HG03045 (cell line): ENCODE data around the gene LLCFC1.

Source experiments
- ATAC-seq: cut with Tn5 transposase; IDR thresholded peaks from one replicate; pipeline ENCODE4 v1.9.1; 2021; ENCODE audit warnings: mild to moderate bottlenecking, moderate library complexity; ENCODE audit not compliant: unreplicated experiment

The LLCFC1 gene

DNA sequence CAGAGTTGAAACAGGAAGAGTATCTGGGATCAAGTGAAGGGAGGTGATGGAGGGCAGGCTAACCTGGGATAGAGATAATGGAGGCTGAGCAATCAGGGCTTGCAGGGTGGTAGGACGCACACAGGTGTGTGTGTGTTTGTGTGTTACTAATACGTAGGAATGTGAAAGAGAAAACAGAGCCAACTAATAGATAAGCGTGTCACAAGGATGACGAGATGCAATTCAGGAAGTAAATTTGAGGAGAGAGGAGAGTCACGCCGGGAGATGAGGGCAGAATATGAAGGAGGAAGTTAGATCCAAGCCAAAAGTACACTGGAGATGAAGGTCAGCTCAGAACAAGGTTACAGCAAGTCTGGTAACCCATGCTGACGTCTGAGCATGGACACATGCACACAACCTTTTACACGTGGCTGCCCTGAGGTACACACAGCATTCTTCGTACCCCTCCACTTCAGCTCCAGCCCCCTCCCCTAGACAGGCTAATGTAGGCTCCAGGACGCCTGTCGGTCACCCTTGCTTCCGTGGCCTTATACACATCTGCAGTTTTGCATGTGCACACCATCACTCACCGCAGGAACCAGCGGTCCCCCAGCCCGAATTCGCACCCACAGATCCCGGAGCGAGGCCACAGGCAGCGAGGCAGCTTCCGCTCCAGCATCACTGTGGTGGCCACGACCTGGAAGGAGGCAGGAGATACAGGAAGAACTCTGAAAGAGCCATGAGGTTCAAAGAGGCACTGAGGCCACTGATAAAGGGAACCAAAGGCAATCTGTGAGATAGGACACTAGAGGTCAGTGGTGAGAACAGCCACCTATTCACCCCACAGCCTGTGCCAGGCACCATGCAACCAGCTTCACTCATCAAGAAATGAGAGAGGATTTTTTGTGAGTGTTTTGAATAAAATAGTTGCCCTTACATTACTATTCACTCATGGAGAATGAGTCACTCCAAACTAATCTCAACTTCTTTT lies 30.1 kb upstream of the LLCFC1 start:
- ATAC-seq, result no peak

DNA sequence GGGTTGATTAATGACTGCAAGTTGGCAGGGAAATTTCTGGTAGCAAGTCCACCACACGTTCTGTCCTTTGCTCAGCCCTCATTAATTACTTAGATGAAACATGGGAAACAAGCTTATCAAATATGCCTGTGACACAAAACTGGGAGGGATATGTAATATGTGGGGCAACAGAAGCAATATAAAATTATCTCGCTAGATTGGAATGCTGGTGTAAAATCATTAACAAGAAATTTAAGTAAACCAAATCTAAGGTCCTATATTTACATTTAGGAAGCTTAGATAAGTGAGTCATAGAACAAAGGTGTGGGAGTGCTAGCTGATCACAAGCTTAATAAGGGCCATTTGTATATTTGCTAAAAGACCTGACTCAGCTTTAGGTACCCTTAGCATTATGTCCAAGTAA lies 29.3 kb upstream of the LLCFC1 start:
- ATAC-seq, result no peak

DNA sequence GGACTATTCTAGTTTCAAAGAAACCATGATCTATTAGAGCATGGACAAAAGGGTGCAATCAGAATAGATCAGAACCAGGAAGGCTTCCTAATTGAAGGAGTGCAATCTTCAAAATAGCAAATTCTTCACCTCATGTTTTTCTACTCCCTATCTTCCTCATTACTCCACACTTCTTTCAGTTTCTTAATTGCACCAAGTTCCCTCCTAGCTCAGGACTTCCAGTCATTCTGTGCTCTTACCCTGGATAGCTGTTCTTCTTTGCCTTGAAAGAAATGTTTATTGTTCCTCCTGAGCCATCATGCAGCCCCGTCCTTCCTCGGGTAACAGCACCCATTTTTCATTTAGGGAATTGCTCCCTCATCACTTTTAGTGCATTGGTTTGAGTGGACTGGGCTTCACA lies 28.8 kb upstream of the LLCFC1 start:
- no peak for ATAC-seq

DNA sequence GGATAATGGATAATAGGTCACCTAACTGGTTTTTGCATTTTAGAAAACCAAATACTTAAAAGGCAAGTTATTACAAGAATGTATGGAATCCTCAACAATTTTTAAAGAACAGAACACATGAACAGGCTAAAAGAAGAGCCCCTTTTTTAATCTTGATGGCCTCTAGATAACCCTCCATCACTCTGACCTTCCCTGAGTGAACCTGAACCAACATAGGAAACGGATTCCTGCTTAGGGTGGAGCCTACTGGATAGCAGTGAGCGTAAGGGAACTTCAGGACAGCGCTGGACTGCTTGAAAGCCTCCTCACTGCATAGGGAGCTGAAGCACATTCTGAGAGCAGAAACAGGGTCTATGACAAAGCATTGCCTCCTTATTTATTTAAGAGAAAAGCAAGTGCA lies 26.2 kb upstream of the LLCFC1 start:
- ATAC-seq, result no peak

DNA sequence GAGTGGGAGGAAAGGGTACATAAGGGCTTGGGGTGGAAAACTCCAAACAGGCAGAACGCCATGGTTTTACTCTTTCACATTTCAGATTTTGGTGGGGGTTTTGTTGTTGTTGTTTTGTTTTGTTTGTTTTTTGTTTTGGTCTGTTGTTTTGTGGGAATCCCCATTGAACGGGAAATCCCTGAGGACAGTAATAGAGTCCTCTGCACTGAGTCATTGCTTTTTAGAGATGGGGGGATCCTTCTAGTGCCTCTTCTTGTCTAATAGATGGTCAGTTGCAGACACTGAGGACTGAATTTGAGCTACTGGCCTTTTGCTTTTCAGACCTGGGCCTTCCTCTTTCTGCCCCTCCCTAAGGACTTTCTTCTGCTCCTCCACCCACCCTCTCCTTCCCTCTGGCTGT lies 25.7 kb upstream of the LLCFC1 start:
- ATAC-seq, result no peak

DNA sequence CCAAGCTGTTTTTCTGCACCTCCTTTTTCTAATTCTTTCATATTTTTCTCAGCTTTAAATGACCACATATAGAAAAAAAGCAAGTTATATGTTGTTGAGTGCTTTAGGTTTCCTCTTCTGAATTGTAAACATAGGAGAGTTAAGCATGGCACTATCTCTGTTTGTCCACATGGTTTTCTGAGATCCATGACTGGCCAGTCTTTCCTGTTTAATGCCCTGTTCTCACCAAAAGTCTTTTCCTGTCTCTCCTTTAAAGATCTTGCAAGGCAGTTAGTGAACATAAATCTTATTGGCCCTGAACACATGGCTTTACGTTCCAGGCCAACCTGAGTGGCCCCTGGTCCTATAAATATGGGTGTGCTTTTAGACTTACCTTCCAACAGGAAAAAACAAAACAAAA lies 25.2 kb upstream of the LLCFC1 start:
- no peak for ATAC-seq

DNA sequence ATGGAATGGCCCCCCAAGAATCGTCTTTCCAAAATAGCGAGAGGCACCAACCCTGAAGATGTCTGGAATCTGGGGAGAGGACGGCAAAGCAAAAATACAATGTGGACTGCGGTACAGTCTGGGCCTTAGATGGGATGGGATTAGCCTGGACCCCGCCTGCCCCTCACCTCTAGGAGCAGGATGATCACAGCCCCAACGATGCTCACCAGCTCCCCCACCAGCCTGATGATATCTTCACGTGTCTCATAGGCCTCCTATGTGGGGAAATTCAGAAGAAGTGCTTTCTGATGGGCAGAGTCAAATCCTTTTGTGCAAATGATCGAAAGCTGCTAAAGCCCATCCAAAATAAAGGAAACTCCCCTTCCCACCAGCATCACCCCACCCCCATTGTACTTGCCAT lies 24.0 kb upstream of the LLCFC1 start:
- no peak for ATAC-seq

DNA sequence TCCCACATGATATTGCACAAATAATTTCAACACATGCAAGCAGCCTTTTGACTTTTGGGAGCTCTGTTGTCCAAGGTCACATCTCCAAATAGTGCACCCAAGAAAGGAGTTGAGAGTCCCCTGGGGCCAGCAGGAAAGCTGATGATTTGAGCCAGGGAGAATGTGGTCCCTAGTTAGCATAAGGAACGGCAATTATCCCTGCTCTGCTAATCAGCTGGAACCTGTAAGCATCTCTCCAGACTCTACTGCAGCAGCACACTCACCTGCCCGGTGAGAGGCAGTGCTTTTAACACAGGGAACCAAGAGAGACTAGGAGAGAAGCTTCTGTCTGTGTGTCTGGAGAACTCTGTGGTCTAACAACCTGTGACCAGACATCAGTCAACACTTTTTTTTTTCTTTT lies 22.8 kb upstream of the LLCFC1 start:
- ATAC-seq, result no peak

DNA sequence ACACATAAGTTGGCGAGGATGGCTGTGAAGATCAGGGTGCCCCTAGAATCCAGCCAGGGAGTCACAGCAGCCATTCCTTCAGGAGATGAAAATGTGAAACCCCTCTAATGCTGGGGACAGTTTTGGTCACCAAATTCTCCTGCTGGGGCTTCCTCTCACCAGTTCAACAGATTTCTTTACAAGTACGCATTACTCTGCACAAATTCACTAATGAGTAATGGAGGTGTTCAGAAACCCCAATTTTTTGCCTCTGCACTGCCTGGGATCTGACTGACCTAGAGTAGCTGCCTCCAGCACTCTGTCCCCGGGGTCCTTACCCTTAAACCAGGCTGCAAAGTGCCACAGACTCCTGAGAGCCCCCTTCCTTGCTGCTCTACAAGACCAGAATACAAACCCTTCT lies 21.8 kb upstream of the LLCFC1 start:
- ATAC-seq, result no peak

DNA sequence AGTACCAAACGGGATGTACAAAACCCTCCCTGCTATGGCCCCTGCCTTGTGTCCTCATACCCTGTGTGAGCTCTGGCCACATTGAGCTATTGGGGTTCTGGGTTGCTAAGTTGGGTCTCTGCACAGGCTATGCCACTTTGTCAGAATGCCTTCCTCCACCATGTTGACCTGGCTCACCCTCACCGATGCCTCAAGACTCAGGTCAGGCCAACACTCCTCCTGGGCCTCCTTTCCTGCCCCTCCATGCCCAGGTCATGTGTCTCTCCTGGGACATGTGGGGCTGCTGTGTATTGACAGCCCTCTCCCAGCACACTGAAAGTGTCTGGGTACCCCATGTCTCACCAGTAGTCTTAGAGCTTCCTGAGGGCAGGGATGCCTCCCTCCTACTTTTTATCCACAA lies 20.4 kb upstream of the LLCFC1 start:
- no peak for ATAC-seq

DNA sequence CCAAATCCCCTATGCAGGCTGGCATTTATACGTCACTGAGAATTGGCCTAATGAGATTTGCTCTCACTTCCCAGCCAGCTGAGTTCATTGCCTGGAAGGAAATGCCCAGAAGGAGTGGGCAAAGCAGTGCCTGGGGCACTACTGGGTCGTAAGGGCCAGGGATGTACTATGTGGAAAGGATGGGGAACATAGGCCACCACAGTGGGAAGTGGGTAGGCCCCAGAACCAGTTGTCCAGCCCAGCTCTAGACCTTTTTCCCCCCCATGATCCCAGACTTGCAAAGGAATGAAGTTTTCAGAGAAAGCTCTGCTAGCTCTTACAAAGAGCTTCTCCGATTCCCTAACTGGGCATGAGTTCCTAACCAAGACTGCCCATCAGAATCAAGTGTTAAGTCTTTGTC lies 19.6 kb upstream of the LLCFC1 start:
- no peak for ATAC-seq

DNA sequence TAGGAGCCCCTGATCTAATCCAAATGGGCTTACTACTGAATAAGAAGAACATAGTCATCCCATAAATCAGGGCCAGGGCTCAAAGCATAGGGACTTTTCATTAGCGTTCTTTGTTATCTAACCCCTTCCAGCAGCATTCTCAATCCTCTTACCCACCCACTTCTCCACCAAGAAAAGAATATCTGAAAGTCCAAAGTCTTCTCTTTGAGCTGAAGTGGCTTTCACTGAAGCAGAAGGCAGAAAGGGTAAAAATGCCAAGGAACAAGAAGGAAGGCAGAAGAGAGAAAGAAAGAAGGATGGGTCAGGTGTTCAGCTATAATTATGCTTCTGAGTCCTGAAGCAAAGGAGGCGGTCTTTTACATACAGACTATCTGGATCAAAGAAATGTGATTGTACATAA lies 15.9 kb upstream of the LLCFC1 start:
- ATAC-seq, result no peak

DNA sequence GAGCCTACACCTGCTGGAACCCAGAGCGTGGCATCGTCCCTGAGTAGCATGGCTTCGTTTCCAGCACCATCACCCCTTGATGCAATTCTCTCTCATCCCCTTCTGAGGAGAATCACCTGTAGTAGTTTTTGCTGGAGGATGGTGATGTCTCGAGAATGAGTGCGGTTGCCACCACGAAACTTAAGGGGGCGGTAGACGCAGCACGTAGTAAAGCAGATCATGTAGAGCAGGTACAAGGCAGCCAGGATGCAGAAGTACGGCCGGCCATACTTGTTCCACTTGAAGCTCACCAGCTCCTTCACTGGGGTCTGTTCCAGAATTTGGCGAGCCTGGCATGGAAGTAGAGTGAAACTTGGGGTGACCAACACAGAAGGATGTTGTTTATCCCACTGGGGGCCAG lies 13.9 kb upstream of the LLCFC1 start:
- ATAC-seq, result no peak

DNA sequence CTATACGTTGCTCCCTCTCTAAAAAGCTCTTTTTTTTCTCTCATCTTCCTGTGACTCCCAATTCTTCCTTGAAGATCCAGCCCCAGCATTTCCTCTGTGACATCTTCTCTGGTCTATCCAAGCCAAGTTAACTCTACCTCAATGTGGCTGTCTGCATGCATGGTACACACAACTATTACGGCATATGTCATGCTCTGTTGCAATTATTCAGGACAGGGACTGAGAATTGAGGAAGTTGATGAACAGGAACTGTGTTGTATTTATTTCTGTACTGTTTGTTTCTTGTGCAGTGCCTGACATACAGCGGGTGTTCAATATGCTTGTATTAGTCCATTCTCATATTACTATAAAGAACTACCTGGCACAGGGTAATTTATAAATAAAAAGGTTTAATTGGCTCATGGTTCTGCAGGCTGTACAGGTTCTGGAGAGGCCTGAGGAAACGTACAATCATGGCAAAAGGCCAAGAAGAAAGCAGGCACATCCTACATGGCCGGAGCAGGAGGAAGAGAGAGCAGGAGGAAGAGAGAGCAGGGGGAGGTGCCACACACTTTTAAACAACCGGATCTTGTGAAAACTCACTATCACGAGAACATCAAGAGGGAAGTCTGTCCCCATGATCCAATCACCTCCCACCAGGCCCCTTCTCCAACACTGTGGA lies 12.1 kb upstream of the LLCFC1 start:
- ATAC-seq, result no peak

DNA sequence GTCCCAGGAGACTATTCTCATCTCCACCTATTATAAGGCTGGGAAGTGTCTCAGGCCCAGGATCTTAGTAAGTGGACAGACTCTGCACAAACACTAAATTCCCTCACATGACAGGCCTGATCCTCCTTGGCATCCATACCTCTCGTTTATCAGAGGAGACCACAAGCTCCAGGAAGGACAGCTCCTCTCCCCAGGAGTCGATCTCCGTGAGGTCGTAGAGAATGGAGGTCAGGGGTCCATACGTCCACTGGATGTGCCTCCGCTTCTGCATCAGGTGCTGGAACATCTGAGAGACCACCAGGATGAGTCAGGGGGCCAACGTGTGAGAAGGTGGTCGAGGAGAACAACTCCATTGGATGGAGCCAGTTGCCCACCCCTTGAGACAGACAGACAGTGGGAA lies 11.3 kb upstream of the LLCFC1 start:
- no peak for ATAC-seq

DNA sequence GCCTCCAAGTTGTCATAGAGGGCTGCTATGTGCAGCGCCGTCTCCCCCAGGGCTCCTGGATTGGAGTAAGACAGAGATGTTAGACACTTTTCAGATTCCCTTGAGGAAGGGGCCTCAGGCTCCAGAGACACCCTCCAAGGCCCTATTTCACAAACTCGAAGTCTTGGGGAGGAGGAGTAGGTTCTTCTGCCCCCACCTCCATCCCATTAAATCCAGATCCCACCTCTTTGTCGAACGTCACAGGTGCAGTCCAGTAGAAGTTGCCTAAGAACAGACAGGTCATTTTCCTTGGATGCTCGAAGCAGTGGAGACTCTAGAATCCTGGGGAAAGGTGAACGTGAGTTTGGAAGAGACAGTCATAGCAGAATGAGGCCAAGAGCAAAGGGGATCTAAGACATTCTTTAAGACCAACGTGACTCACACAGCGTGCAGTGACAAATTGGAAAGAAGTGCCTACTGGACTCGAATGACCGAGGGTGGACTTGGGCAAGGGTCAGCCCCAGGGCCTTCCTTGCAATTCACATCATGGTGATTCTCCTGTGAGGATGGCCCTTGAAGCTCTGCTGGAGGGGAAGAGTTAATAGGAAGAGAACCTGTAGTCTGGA lies 9.1 kb upstream of the LLCFC1 start:
- ATAC-seq, result no peak

DNA sequence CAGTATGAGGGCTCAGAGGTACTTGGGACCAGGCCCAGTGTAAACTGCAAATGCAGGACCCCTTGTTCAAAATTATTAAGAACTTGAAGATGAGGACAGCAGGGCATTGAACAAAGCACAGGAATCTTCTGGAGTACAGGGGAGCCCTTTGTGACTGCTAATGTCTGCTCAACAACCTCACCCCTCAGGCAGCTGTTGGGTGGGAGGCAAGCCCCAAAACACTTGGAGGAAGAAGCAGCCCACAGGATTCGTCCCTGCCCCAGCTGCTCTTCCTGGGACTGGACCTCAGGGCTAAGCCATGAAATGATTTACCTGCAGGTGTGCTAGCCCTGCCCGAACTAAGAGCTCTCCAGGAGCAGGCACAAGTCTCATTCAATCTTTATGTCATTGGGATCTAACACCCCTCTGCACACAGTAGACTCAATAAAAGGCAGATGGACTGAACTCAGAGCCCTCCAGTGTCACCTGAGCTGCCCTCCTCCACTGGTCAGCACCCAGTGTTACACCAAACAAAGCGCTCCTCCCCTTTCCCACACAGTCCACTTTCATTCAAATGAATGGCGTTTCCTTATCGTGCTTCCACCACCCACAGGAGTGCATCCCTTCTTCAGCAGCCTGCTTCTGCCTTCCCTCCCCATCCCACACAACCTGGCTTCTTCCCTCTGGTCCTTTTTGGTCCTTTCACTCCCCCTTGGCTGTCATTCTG lies 6.7 kb upstream of the LLCFC1 start:
- no peak for ATAC-seq

DNA sequence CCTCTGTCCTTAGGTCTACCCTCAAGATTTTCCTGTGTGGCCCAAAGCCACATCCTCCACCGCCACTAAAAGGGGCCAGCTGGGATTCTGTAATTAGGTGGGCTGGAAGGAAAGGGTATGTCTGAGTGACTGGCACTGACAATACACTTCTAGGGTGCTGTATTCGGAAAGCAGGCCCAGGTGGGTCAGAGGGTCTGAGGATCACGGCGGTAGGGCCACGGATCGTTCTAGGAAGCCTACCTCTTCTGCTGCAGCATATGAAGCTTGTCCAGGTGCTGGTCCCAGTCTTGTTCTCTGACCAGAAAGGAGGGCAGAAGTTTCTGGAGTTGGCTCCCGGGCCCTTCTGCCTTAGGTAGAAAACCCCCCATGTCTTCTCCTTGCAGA lies 6.2 kb upstream of the LLCFC1 start:
- no peak for ATAC-seq

DNA sequence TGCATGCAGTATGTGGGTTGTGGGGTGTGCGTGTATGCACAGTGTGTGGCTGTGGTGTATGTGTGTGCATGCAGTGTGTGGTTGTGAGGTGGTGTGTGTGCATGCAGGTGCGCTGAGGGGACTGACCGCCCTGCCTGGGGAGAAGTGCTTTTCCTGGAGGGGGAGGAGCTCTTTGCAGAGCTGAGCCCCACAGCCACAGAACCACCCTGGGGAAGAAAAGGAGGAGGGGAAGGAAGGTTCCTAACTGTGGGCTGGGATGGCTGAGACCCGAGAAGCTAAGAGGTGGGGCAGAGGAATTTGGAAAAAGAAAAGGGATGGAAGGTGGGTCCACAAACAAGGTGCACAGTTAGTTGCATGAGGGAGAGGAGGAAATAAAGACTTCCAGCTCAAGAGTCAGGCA lies 5.7 kb upstream of the LLCFC1 start, which contains the start of gene TRPV5:
TSS of gene TRPV5 (minus strand) at position 123 of the 400 bp plus-strand sequence. CDS start 287 bp downstream, outside the sequence.
- no peak for ATAC-seq

DNA sequence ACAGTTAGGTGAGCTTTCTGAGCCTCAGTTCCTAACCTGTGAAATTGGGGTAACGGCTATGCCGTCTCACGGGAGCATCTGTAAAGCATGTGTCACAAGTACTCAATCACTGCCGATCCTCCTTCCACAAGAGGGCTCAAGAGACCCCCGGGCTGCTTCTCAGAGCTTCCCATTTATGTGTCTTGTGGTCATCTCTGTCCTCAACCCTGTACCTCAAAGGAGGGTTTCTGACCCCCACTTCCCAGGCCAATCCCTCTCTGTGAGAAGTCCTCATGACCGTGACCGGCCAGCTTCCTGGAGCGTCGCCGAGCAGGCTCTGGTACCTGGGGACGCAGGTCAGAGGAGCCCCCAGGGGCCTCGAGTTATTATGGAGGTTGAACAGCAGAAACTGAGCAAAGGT lies 5.2 kb upstream of the LLCFC1 start:
- no peak for ATAC-seq

DNA sequence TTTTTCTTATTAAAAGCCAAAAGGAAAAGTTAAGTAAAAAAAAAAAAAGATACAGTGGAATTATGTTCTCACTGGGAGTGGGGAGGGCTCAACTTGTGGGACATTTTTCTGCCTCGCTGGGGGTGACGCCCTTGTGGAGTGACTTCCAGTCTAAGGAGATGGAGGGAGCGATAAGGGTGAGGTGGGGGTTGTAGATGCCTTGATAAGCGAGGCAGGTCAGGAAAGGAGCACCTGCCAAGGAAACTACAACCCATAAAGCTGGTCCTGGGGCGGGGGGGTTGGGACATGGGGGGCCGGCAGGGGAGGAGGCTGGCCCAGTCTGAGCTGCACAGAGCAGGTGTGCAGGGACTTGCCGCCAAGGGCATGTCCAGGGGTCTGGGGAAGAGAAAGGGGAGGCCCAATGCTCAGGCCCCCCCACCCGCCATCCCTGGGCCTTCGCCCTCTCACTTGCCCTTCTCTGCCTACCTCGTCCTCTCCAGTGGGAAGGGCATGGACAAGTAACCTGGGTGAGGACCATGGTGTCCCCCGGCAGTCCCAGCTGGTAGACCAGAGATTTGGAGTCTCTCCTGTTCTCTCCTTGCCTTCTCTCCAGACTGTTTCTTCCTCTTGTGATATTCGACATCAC lies 3.2 kb upstream of the LLCFC1 start:
- no peak for ATAC-seq
